GM15510 (cell line): Measurements from ENCODE around the gene INIP.

Experiments
- POLR2A ChIP-seq: IDR thresholded peaks from 3 replicates; pipeline ENCODE4 v1.6.1; 2011; ENCODE audit warnings: borderline replicate concordance; ENCODE audit not compliant: insufficient read length; ENCODE audit errors: extremely low read depth

Gene INIP

DNA sequence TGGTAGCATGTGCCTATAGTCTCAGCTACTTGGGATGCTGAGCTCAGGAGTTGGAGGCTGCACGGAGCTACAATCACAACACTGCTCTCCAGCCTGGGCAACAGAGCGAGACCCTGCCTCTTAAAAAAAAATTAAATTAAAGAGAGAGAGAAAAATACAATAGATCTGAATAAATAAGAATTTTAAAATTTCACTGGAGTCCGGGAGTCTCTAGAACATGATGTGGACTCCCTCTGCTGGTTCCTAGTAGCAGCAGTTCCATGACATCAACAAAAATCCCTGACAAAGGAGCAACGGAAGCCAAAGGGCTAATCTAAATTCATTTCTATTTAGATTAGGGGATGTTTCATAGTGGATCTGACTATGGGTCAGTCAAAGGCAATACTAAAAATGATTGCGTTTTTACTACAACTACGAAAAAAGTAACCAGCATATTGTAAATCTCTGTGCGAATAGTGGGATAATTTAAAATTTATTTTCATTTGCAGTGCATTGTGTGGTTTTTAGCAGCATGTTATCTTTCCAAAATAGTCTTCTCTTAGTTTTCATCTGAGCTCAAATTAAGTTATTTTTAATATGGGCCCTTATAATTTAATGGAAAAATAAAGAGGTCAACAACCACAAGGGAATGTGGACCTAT lies 6.7 kb downstream of the INIP start:
- TF ChIP-seq POLR2A: no peak

GRCh38 chr9:112705768-112706427 lies 12.0 kb downstream of the INIP start:
- no peak for TF ChIP-seq POLR2A

- TF ChIP-seq POLR2A: no peak
Observed at GRCh38 chr9:112703304-112703703, 14.6 kb downstream of the INIP start.

DNA sequence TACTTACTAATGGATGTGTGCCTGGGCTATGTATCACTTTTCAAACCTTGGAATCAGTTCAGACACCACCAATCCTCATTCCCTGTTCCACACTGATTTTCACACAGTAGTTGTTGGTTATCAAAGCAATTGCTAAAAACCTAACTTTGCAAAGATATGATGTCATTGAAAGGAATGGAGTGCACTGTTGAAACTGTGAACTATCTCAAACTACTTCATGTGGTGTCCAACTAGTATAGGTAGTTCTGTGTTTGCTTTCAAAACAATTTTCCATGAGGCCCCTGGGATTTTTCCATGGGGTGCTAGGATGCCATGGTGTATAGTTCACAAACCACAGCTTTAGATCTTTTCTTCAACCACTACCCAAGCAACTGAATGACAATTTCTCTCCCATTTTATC lies 17.8 kb downstream of the INIP start:
- no peak for TF ChIP-seq POLR2A

- no peak for TF ChIP-seq POLR2A
Observed at GRCh38 chr9:112699230-112699629, 18.7 kb downstream of the INIP start.

- TF ChIP-seq POLR2A: no peak
Observed at GRCh38 chr9:112696461-112696860, 21.5 kb downstream of the INIP start.

DNA sequence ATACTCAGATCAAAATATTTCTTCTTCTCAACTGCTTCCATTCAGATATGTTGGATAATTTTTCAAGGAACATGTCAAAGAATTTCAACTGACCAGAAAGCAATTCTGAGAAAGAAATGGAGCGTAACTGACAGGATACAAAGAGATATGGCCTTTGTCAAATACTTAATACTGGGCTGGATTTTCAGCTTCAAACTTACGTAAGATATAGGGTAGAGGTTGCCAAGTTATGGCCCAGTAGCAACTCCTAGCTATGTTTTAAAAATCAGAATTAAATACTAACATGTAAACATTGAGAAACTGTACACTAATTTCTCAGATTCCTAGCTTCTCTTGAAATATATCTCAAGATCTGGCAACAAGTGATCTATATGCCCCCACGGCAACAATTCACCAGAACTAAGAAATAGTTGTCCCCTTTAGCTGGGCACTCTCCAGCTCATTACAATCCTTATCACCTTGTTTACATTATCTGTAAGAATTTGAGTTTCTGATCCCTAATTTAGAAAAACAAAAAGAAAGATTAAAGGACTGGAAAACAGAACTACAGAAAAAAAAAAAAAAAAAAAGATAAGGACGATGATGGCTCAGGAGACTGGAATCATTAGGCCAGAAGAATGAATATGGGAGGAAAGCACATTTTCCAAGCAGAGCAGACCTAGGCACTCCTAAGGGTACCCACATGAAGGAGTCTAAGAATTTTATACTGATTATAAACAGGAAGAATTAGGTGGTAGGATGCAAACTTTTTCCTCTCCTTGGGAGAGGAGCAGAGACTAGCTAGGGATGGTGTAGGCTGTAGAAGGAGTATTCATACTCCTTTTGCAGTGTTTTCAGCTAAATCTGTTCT lies 23.0 kb downstream of the INIP start:
- no peak for TF ChIP-seq POLR2A

DNA sequence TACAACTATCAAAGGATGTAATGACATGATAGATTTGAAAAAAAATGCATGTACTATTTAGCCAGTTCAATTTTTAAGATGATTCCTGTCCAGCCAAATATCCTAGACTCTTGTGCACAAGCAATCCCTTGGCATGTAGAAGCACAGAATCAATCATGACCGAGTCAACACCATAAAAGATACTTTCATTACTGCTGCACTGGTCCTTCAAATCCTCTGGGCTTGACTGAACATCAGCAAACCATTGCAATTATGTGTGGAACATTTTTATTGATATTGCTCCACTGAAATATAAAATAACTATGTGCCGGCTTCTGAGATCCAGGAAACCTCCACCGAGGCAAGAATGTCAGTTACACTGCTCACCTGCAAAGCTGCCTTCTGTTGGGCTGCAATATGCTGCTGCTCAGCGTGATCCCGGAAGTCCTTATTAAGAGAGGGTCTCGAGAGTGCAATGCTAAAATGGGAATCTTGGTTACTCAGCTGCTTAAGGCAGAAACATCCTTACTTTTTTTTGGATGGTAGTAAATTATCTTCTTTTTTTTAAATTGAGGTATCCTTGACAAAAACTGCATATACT lies 28.7 kb downstream of the INIP start:
- no peak for TF ChIP-seq POLR2A

DNA sequence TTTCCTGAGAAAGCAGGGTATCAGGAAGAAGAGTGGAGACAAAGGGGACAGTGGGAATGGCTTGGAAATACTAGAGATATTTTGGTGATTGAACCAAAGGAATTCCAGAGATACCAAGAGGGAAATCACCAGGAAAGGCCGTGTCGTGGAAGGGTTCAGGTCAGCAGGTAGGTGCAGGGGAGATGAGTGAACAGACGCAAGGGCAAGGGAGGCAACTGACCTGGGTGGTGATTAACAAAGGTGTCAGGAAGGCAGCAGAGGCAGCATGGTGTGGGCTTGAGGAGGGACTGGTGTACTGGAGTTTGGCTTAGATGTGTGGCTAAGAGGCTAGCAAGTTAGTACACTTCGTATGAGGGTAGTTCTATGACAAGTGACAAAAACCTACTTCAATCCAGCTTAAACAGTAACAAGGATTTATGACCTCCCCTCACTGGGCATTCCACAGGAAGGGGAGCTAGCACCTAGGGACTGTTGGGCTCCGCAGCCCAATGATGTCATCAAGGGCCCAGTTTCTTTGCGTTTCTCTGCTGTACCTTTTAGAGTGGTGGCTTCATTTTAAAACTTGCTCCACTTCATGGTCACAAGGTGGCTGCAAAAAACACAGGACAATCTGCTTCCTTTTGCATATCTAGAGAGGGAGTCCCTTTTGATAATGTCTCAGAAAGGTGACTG lies 37.0 kb downstream of the INIP start:
- no peak for TF ChIP-seq POLR2A

GRCh38 chr9:112677040-112677439 lies 40.9 kb downstream of the INIP start:
- TF ChIP-seq POLR2A: no peak

GRCh38 chr9:112670991-112671625 lies 46.8 kb downstream of the INIP start:
- no peak for TF ChIP-seq POLR2A

- TF ChIP-seq POLR2A: no peak
Observed at GRCh38 chr9:112669326-112669725, 48.6 kb downstream of the INIP start.

DNA sequence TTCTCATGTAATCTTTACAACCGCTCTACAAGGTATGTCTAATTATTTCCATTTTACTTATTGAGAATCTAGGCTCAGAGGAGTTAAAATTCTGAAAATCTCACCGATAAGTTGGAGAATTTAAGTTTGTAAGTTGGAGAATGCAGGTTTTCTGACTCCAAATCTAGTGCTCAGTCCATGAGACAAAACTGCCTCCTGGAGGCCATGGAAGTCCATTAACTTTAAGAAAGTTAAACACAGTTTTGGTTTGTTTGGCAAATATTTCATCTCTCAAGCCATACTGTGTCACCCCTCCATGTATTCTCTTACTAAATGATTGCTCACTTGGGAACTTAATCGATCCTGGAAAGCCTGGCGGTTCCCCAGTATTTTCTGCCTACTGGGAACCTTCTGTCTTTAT lies 52.6 kb downstream of the INIP start:
- TF ChIP-seq POLR2A: no peak

DNA sequence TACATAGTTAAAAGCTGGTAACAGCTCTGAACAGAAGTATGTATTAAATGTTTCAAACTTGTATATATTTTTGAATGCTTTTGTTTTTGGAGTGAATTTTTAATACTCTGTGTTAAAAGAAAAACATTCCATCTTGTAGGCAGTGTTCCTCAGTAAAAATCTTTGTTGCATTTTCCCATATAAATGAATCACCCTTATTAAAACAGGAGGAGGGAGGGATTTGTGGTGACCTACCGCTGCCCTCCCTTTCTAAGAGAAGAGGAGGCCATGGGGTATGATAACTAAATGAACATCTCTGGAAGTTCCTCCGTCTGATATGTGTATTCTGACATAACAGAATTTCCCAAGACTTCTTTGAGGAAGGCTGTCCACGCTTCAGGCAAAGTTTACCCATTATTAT lies 53.4 kb downstream of the INIP start:
- TF ChIP-seq POLR2A: no peak

DNA sequence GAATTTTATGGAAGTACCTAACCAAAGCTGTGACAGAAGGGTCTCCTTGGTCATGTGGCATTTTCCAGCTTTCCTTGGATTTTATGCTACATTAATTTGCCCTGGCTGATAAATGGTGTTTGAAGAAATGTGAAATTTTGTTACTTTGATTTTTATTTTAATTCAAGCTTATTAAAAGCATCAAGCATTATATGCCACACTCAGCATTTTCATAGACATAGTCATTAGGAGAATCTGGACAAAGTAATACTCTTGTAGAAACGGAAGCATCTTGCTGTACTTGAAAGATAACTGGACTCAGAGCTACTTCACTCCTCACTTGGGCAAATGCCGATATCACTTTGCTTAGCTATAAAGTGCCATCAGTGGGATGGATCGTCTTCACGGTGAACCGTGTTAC lies 54.2 kb downstream of the INIP start:
- TF ChIP-seq POLR2A: no peak

GRCh38 chr9:112659906-112660305 lies 58.0 kb downstream of the INIP start:
- no peak for TF ChIP-seq POLR2A
